NCI-H748 treated with DMSO at 0.1 percent for 48 hours (cell line): Measurements from ENCODE around the gene PSMD13.

Experiments used
- DNase-seq: peaks from one replicate; lab custom pipeline; 2025; lab: John Stamatoyannopoulos, UW

PSMD13 gene

GRCh38 chr11:289712-290620 lies 53.2 kb downstream of the PSMD13 start:
- no peak for DNase-seq

DNA sequence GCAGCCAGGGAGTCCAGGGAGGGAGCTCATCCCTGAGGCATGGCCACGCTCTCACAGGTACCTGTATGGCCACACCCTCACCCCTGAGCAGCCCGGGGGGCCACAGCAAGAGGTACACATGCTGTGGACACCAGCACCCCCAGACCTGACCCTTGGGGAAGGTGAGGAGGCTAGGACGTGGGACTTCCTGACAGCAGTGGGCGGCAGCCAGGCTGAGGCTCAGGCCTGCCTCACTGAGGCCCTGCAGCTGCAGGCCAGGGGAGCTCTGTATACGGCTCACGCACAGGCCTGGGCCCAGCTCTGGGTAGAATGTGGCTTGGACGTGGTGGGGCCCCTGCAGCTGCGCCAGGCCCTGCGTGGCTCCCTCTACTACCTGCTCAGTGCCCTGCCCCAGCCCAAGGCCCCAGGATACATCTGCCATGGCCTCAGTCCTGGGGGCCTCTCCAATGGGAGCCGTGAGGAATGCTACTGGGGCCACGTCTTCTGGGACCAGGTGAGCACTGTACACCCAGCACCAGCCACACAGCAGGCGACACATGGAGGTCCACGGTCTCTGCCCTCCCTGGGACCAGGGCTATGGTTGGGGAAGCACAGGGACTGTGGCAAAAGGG lies 54.0 kb downstream of the PSMD13 start:
- DNase-seq, result no peak

DNA sequence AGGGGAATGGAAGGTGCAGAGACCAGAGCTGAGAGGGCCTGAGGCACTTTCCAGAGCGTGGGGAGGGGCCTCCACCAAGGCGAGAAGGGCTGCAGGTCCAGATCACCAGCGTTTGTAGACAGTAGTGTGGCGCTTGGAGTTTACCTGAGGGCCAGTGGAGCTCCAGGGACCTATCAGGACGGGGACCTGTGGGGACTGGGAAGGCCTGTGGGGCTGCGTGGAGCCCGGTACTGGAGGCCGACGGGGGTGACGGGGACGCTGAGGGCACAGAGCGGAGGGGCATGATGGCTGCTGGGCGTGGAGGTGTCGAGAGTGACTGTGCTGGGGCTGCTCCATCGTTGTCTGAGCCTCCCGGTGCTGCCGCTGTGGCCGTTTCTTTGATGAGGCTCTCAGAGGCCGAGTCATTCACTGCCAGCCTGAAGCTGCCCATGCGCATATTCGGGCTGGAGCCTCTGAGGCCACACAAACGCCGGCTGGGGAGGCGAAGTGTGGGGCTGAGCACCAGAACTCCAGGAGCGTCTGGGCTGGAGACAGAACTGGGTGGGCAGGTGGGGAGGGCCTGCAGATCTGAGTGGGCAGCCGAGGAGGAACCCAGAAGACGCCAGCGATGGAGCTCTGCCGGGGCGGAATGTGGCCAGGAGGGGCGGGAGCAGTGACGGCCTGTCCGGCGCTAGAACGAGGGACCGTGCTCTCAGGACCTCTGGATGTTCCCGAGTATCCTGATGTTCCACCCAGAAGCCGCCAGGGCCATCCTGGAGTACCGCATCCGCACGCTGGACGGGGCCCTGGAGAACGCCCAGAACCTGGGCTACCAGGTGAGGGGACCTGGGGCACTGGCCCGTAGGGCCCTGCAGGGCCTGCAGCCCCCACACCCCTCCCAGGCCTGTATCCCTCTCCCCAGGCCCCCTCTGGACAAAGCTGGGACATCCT lies 54.8 kb downstream of the PSMD13 start:
- no peak for DNase-seq

DNA sequence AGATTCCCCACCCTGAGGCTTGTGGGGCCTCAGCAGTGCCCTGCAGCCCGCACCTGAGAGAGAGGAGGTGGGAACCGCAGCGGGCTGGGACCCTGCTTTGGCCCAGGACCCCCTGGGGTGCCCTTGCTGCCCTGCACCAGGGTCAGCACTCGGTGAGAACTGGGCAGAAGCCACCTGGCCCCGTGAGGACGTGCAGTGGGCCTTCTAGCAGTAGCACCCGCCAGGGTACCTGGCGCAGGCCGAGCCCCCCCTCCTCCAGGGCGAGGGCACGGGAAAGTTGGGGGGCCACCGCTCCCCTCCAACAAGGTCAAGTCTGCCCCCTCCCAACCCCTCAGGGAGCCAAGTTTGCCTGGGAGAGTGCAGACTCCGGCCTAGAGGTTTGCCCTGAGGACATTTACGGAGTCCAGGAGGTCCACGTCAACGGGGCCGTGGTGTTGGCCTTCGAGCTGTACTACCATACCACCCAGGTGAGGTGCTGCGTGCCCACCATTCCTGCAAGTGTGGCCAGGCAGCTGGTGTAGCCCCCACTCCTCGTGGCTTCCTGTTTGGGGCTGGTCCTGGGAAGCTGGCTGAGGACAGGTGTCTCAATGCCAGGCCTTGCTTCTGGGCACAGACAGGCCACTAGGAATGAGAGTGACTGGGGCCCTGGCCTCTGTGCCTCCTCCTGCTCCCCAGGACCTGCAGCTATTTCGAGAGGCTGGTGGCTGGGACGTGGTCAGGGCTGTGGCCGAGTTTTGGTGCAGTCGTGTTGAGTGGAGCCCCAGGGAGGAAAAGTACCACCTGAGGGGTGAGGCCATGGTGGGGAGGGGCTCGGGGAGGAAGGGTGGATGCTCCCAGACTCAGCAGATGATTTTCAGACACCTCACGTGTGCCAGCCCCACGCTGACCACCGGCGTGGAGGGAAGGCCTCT lies 55.7 kb downstream of the PSMD13 start:
- DNase-seq, result no peak

DNA sequence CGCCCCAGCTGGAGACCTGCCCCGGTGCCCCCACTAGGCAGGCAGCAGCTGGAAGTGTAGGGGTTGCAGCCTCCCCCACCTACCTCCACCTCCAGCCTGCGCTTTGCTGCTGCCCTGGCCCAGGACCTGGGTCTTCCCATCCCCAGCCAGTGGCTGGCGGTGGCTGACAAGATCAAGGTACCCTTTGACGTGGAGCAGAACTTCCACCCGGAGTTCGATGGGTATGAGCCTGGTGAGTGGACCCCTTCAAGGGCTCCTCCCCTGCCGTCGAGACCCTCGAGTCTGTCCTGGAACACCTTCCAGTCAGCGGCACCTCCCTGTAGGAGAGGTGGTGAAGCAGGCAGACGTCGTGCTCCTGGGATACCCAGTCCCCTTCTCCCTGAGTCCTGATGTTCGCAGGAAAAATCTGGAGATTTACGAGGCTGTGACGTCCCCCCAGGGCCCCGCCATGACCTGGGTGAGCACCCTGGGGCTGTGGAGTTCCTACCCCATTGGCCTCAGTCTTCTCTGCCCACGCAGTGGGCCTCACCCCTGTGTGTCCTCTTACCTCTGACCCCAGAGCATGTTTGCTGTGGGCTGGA lies 56.6 kb downstream of the PSMD13 start:
- no peak for DNase-seq

GRCh38 chr11:293852-294661 lies 57.3 kb downstream of the PSMD13 start:
- DNase-seq, result no peak

GRCh38 chr11:294780-295179 lies 58.0 kb downstream of the PSMD13 start:
- no peak for DNase-seq

- DNase-seq, result no peak
Observed at GRCh38 chr11:295351-296170, 58.8 kb downstream of the PSMD13 start.

- DNase-seq, result no peak
Observed at GRCh38 chr11:296171-297050, 59.6 kb downstream of the PSMD13 start.

- no peak for DNase-seq
Observed at GRCh38 chr11:297051-297585, 60.3 kb downstream of the PSMD13 start.

- no peak for DNase-seq
Observed at GRCh38 chr11:297586-298405, 61.0 kb downstream of the PSMD13 start.

DNA sequence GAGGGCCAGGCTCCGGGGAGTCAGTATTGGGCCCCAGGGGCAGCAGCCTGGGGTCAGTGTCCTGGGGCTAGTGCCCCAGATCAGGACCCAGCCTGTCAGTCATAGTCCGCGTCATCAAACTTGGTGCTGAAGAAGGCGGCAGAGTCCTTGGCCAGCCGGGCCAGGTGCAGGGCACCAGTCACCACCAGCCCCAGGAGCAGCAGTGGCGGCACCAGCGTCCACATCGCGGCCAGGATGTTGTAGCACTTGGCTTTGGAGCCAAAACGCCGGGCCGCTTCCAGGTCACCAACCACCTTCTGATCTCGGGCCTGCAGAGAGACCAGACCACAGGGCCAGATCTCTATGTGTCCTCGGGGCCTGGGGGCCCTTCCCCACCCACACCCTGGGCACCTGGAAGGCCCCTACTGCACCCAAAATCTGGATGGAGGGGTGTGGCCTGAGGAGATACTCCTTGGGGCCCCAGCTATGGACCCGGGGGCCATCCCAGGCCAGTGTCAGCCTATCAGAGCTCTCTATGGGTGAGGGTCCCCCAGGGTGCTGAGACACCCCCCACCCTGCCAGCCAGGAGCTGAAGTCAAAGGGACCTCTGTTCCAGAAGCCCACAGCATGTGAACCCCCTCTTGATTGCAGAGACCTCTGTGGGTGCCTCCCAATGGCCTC lies 61.8 kb downstream of the PSMD13 start:
- DNase-seq, result no peak

GRCh38 chr11:299081-299891 lies 62.5 kb downstream of the PSMD13 start, which contains the start of gene IFITM5:
Gene IFITM5, minus strand, starts transcription at chr11:299526. Its CDS starts 36 bp downstream, at chr11:299490.
- no peak for DNase-seq

DNA sequence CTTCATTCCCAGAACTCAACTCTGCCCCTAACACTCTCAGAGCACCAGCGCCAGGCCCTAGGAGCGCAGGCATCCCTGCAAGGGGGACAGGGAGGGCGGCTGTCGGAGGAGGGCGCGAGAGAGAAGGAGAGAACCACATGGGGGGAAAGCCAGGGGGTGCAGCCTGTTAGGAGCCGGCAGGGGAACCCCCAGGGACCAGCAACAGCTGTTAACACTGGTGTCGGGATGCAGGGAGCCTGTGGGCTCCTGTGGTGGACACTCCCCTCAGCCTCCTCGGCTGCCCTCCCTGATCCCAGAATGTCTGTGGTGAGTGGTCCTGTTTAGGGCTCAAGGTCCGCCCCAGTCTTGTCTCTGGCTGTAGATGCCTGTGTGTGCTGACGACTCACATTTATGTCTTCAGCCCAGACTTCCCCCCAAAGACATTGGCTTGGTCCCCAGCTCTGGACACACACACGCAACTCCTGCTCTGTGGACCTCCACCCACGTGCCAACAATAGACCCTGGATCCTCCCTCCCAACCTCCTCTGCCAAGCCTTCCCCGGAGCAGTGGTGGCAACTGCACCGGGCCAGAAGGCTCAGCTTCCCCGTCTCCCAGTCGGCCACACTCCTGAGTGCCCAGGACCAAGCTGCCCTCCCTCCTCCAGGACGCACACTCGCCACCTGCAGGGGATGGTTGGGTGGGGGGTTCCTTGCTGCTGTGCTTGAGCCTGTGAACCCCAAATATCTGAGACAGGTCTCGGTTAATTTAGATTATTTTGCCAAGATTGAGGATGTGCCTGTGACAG lies 63.4 kb downstream of the PSMD13 start:
- DNase-seq, result no peak
